ENCODE results near the gene NSF.
"Not testable (repeated sequence)": the region's sequence is repeated elsewhere in the genome, so short reads cannot be mapped to it uniquely, and the experiment has no call there.

Gene NSF

GRCh38 chr17:46628753-46629436 lies 38.4 kb downstream of the NSF start:
- not testable (repeated sequence) for DNase-seq

- not testable (repeated sequence) for DNase-seq
These were observed 41.7 kb downstream of the NSF start for GRCh38 chr17:46632146-46632545.

GRCh38 chr17:46634844-46635243 lies 44.4 kb downstream of the NSF start:
- DNase-seq: not testable (repeated sequence)

DNA sequence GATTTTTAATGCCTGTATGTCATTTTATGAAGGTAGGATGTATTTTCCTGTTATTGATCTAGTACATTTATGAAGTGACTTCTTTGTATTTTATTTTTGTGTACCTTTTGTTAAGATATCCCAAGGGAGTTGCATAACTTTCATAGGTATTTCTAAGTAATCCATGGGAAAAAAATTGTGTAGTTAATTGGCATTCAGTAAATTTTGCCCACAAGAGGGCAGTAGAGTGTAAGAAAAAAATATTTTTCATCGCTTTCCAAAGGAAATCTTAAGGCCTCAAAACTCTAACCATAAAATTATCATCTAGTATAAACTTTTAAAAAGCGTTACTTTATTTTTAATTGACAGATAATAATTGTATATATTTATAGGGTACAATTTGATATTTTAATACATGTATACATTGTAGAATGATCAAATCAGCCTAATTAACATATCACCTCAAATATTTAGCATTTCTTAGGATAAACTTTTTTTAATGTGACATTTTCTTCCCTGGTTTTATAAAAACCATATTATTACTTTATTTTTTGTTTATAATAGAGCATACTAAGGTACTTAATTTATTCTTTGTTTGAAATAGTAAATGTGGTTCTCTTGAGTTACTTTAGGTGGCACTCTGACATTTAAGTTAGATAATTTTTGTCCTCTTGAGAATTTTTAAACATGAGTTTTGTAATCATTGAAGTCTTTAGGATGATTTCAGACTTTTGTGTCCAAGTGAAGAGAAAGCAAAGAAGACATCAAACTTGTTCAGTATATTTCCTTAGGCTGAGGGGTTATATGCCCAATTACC lies 51.6 kb downstream of the NSF start:
- not testable (repeated sequence) for DNase-seq

- DNase-seq: not testable (repeated sequence)
These were observed 56.8 kb downstream of the NSF start for GRCh38 chr17:46647251-46647650.

DNA sequence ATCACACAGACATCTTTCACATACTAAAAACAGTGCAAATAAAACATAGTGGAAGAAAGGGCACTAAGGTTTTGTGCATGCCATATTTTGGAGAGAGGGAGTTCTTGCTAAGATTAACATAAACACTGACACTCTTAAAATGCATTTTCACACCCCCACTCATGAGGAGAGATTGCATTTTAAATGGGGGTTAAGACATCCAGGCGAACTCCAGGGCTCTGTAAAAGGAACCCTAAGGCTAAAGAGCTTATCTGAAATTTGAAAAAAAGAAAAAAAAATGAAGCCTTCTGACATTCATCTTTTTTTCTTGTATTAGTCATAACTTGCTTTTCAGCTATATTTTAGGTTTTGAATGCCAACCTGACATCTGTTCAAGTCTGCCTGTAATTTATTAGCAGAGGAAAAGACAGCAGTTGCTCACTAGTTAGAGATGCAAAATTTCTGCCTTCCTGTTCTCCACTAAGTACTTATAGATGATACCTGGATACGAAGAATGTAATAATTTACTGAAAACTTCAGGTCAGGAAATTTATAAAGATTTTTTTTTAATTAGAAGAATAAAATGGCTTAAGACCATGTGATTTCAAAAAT lies 57.3 kb downstream of the NSF start:
- DNase-seq: not testable (repeated sequence)

DNA sequence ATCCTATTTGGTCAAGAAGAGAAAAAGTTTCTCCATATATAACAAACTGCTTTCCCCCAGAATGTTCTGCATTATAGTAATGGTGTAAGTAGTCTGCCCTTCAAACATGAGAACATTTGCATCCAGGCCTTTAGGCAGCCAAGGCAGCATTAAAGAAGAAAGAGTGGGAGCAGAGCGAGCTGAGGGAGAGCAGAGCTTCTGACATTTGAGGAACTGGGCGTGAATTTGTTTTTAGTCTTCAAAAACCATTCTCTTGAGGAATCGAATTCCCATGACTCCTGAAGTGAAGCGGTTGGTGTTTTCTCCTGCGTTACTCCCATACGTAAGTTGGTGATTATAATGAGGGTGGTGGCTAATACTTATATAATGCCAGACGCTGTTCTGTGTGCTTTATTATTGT lies 58.8 kb downstream of the NSF start:
- DNase-seq: not testable (repeated sequence)

DNA sequence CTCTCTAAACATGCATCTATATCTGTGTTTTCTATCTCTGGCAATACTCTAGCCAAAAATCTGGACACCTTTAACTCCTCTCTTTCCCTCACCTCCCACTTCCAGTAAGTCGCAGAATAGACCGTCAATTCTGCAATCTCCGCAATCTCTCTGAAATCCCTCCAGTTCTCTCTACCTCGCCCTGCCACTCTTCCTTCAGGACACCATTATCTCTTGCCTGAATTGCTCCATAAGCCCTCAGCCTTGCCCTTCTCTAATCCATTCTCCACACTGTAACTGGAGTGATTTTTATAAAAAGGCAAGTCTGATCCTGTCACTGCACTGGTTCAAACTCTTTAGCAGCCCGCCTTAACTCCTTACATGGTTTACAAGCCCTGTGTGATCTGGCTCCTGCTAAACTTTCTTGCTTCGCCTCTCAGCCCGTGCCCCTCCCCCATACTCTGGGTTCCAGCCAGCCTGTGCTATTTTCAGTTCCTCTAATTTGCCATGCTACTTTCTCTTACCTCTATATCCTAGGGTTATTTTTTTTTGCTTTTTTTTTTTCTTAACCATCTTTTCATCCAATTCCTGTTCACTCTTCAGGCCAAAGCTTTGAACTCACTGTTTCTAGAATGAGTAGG lies 61.7 kb downstream of the NSF start:
- not testable (repeated sequence) for DNase-seq

DNA sequence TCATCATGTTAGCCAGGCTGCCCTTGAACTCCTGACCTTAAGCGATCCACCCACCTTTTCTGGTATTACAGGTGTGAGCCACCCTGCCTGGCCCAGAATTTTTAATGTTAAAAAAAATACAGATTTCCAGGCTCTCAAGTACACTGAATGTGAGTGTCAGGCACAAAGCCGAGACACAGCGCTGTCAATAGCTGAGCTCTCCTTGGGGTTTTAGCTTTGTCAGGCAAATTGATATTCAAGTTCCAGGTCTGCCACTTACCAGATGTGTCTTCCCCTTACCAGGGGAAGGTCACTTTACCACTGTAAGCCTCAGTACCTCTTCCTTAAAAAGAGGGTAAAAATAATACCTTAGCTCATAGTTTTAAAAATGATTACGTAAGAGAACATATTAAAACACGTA lies 67.8 kb downstream of the NSF start:
- DNase-seq: not testable (repeated sequence)

DNA sequence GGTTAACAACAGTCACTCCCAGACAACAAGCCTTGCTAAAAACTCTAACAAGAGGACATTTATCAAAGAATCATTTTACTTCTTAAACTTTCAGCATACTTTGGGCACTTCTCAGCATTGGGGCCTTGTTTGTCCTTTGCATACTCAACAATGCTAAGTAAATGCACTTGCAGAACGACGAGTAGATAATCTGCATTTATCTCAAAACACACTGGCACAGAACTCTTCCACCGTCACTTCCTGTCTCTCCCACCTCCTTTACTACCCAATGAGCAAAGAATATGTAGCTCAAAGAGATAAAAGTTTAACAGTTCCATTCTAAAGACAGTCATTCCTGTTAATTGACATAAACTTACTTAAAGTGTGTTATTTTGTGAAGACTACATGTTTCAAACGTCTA lies 69.2 kb downstream of the NSF start:
- not testable (repeated sequence) for DNase-seq

DNA sequence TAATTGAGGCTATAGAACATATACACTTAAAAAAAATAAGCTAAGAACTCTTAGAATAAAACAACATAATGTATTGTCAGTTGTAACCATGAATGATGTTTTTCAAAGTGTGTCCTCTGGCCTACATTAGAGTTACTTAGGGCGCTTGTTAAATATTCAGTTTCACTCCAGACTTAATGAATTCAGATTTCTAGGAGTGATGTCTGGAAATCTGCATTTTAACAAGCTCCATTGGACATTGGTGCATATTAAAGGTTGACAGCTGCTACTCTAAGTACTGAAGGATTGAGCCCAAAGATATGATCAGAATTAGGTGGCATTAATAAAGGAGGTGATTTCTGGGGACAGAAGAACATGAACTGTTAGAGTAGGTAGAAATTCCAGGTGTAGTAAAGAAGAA lies 72.7 kb downstream of the NSF start:
- not testable (repeated sequence) for DNase-seq

DNA sequence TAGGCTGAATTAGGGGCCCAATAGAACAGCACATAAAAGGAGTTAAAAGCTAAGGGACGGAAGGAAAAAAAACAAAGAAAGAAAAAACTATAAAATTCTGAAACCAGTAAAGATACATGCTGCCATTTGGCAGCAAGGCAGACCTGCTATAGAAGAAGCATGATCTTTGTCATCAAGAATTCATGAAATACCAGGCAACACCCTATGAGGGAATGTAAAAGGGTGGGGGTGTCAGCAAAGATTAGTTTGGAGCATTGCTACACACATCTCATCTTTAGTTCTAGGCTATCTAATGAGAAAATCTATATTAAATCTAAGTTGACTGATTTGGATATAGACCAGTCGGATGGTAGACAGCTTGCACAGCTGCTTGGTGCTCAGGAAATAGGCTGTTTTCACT lies 73.1 kb downstream of the NSF start:
- DNase-seq: not testable (repeated sequence)

DNA sequence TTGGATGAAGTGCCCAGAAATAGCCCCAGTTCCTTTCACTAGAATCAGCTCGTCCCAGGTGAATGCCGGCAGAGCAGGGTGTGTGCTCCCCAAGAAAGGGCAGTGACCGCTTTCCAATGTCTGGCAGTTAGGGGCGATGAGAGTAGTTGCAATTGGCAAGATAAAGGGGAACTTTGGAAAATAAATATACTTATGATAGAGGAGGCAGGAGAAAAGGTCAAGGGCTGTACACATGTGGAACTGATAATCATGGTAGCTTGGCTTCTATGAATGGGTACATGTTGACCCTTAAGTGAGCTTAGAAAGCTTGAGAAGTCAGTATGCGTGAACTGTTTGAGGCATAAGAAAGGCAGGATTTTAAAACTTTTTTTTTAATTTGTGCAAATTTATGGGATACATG lies 75.5 kb downstream of the NSF start:
- DNase-seq: not testable (repeated sequence)

GRCh38 chr17:46670789-46671188 lies 80.3 kb downstream of the NSF start:
- not testable (repeated sequence) for DNase-seq

DNA sequence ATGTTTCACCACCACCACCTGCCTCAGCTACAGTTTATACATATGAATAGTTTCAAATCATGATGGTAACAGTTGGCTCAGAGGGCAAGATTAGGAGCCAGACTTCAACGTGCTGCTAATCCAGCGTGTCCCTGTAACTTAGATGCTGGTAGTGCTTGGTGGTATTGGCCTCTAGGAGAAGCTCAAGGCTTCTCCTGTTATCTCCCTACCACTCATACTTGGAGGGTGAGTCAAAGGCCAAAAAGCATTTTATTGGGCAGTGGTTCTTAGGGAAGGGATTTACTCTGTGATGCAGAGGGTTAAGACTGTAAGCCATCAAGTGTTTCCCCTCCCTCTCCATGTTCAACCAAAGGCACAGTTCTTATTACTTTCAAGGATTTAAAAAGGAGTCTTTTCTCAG lies 82.3 kb downstream of the NSF start:
- not testable (repeated sequence) for DNase-seq

GRCh38 chr17:46677819-46678218 lies 87.3 kb downstream of the NSF start:
- not testable (repeated sequence) for DNase-seq

DNA sequence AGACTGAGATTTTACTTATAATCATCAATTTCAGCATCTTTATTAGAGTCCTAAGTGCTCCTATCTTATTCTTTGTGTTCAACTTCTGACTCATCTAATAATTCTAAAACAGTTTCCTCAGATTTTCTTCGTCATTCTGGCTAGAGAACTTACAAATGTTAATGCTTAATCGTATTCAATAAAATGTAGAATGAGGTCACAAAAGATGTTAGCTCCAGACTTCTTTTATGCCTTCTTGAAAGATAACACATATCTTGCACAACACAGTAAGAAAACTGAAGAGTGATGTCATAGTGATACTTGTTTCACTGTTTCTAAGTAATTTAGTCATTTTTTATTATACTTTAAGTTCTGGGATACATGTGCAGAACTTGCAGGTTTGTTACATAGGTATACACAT lies 93.2 kb downstream of the NSF start:
- DNase-seq: not testable (repeated sequence)

DNA sequence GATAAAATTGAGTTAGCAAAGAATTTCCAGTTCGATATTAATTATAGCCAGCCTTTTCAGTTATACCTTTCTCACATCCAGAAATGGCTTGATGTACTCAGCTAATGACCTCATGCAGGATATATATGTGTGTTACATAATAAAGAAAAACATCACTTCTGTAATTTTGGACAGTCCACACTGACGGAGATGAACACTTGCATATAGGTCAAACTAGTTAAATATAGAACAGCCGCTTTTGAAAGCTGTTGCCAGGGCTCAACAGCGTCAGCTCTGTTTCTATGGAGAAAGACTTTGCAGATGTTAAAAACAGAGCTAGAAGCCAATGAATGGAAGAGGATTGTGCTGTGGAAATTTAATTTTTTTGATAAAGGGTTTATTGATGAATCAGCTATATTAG lies 94.8 kb downstream of the NSF start:
- DNase-seq: not testable (repeated sequence)

DNA sequence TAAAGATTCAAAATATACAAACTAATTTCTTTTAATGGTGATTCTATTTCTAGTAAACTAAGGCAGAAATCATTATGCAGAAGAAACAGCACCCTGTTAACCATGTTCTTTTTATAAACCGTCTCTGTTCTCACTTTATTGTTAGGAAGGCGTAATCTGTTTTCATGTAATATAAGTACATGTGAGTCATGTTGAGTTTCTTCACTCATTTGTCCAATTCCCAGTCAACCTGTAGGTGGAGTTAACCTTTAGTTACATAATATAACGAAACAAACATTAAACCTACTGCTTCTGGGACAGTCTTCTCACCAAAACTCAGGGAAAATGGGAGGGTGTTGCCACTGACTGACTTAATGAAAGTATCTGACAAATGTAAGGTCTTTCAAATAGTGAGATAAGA lies 101.7 kb downstream of the NSF start:
- DNase-seq: not testable (repeated sequence)

- not testable (repeated sequence) for DNase-seq
These were observed 102.8 kb downstream of the NSF start for GRCh38 chr17:46693283-46693682.

DNA sequence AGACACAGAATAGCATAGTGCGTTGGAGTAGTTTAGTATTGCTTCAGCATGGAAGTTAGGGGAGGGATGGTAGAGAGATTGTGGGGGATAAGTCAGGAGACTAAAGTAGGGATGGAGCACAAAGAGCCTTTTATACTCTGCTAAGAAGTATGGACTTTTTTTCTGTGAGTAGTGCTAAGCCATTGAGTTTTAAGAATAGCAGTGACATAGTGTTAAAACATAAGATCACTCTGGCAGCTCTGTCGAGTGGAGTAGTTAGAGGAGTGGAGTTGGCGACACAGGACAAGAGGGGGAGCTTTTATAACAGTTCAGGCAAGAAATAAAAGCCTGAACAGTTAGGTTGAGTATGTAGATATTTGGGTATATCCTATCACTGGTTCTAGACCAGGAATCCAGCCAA lies 106.1 kb downstream of the NSF start:
- not testable (repeated sequence) for DNase-seq

- DNase-seq: not testable (repeated sequence)
These were observed 108.5 kb downstream of the NSF start for GRCh38 chr17:46699014-46699413.

GRCh38 chr17:46717999-46718398 lies 127.5 kb downstream of the NSF start:
- no peak for DNase-seq

All from effector CD4-positive, alpha-beta T cell (primary cell).